Gastroesophageal sphincter (tissue), 3 donors: Measurements from ENCODE around the gene CLSTN3.

ENCODE experiments used
- CTCF ChIP-seq, 4 experiments: fragments of 200-600 bp in 2 of 4; fragments of 450-650 bp in 2 of 4; sonication (generic) in 1 of 4; IDR thresholded peaks; one replicate each; pipeline ENCODE4 v1.5.1; 2017 to 2019; ENCODE audit warnings: antibody characterized with exemption in 4 of 4, mild to moderate bottlenecking in 2 of 4, moderate library complexity in 2 of 4
- EP300 ChIP-seq: sonication (generic); formaldehyde crosslinking; IDR thresholded peaks from one replicate; pipeline ENCODE4 v1.6.1; 2017; ENCODE audit warnings: antibody characterized with exemption, mild to moderate bottlenecking
- POLR2A ChIP-seq, 2 donors: fragments of 450-650 bp; IDR thresholded peaks; one replicate each; pipeline ENCODE4 v1.6.1; 2017; ENCODE audit warnings: antibody characterized with exemption in 2 of 2, mild to moderate bottlenecking in 2 of 2, moderate library complexity in 1 of 2

DNA sequence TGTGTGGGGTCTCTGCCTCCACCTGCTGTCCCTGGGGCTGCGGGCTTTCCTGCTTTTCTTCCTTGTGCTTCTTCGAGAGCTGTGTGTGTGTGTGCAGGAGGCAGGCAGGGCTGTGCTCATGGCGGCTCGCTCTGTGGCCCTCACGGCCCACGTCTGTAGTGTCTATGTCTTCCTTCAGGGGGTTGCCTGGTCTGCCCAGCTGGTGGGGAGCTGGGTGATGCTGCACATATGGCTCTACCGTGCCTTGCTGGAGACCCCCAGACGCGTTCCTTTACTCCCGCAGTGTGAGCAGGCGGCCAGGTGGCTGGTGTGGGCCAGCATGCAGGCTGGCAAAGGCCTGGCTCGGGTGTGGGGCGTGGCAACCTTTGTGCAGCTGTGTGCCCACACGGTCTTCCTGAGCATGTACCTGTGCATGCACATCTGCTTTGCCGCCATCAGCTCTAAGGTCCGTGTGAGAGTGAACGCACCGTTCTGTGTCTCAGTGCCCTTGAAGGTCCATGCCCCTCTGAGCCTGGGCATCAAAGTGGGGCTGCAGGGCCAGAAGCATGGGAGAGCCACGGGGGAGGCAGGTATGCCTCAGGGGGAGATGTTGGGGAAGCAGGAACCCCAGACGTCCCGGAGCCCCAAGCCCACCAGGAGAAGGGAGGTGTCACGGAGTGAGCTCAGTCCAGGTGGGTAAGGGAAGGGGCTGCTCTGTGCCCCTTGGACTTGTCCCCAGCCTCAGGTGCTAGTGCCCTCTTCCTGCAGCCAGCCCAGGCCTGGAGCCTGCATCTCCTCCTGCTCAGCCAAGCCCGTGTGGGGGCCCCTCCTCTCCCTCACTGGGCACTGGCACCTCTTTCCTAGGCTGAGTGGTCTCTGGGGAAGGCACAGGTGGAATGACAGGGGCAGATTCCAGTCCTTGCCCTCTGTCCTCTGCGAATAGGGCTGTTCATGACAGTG is 26.4 kb downstream of the CLSTN3 start:
- TF ChIP-seq POLR2A (IDR thresholded peaks at IDR 0.05) (no peak), CTCF (IDR thresholded peaks at IDR 0.05) (no peak), EP300 (no peak)
